Mucosa of descending colon (tissue), 3 donors: ENCODE measurements around the gene ZFAND2A. TPM values are rescaled to one million over a fixed set of nuclear protein-coding genes. Genes with fewer than 3 reads are reported as not detected.

Source experiments
- ATAC-seq: fragments of 200-7000 bp; cut with Tn5 transposase; one replicate; pipeline ENCODE4 v1.9.1; 2020; ENCODE audit warnings: mild to moderate bottlenecking, moderate library complexity
- DNase-seq, 3 donors: peaks; one replicate each; pipeline ENCODE4 v3.0.0-alpha.2; 2020
- H3K36me3 ChIP-seq: fragments of 200-600 bp; one replicate; pipeline ENCODE4 v1.8.0; 2021; ENCODE audit warnings: low read depth, mild to moderate bottlenecking
- H3K4me1 ChIP-seq: fragments of 200-600 bp; one replicate; pipeline ENCODE4 v1.8.0; 2021; ENCODE audit warnings: low read depth, mild to moderate bottlenecking
- H3K4me3 ChIP-seq: fragments of 200-600 bp; one replicate; pipeline ENCODE4 v1.8.0; 2021; ENCODE audit warnings: mild to moderate bottlenecking
- H3K9me3 ChIP-seq: fragments of 200-600 bp; one replicate; pipeline ENCODE4 v1.8.0; 2021; ENCODE audit warnings: mild to moderate bottlenecking
- CTCF ChIP-seq: fragments of 200-600 bp; IDR thresholded peaks from one replicate; pipeline ENCODE4 v1.8.0; 2022; ENCODE audit warnings: antibody characterized with exemption, mild to moderate bottlenecking
- intact Hi-C, 2 donors: fragments of 100-400 bp; cut with DNase I in 1 of 2; cut with micrococcal nuclease in 1 of 2; formaldehyde crosslinking; loops; one replicate each; pipeline versions ENCODE4 v1.11.0 to v1.11.1; 2022; cut with DNase I, micrococcal nuclease
- total RNA-seq, 3 donors: library from RNA; stranded (reverse); fragmentation: NEBNext Ultra II Directional in 2 of 3; extraction: Animal tissue kit (Norgen Biotek cat#: 25700) in 2 of 3; gene quantifications; one replicate each; pipeline versions ENCODE4 v1.2.1 to v1.2.4, GENCODE V29; 2021 to 2023
- donor health status: DM: no; HTN: no; CAD: no; lungs with moderate emphysema.
- donor health status: DM: no; HTN: no; CAD: no.
- donor health status: DM: no; HTN: yes; CAD: no.

Gene ZFAND2A
- total RNA-seq, 3 donors from 2014 or later = 39.3 to 49.9 (median 45.3) TPM

- Histone ChIP-seq H3K4me1 (no peaks in the 10 kb centered on the region), H3K9me3 (no peaks in the 10 kb centered on the region), H3K36me3 (no peaks in the 10 kb centered on the region), H3K4me3 (no peak overlapping the region)
- intact Hi-C loops = no loop called here
- ATAC-seq (no peak), DNase-seq (peak in 1 of 3 donors; percentile 40)
- TF ChIP-seq CTCF = no peak
These were observed 35.8 kb downstream of the ZFAND2A start for GRCh38 chr7:1124164-1124563.

- Histone ChIP-seq H3K4me1 (no peaks in the 10 kb centered on the region), H3K4me3 (no peak overlapping the region), H3K9me3 (no peaks in the 10 kb centered on the region), H3K36me3 (no peaks in the 10 kb centered on the region)
- peak; percentile 67 for ATAC-seq
- peak; percentile 19 for TF ChIP-seq CTCF
- peak; percentile 40 to 65 (median 59) for DNase-seq
- intact Hi-C loops = no loop called here
These were observed 36.3 kb downstream of the ZFAND2A start for GRCh38 chr7:1123715-1124114.

- TF ChIP-seq CTCF = no peak
- Histone ChIP-seq H3K4me1 (no peaks in the 10 kb centered on the region), H3K36me3 (no peaks in the 10 kb centered on the region), H3K9me3 (no peaks in the 10 kb centered on the region), H3K4me3 (no peak overlapping the region)
- peak in 1 of 3 donors; percentile 50 for DNase-seq
- ATAC-seq = no peak
- intact Hi-C loops = no loop called here
These were observed 37.0 kb downstream of the ZFAND2A start for GRCh38 chr7:1122832-1123501.

- Histone ChIP-seq H3K4me1 (no peaks in the 10 kb centered on the region), H3K4me3 (no peak overlapping the region), H3K36me3 (no peaks in the 10 kb centered on the region), H3K9me3 (no peaks in the 10 kb centered on the region)
- intact Hi-C loops = no loop called here
- ATAC-seq (no peak), DNase-seq (peak in 1 of 3 donors; percentile 31)
- TF ChIP-seq CTCF = no peak
These were observed 37.8 kb downstream of the ZFAND2A start for GRCh38 chr7:1121886-1122831.

- Histone ChIP-seq H3K4me3 (no peak overlapping the region), H3K4me1 (no peaks in the 10 kb centered on the region), H3K36me3 (no peaks in the 10 kb centered on the region), H3K9me3 (no peaks in the 10 kb centered on the region)
- peak in 1 of 3 donors; percentile 22 for DNase-seq
- ATAC-seq = no peak
- no peak for TF ChIP-seq CTCF
- intact Hi-C loops = no loop called here
These were observed 38.5 kb downstream of the ZFAND2A start for GRCh38 chr7:1121476-1121875.
